ENCODE data around the gene RPS25. TPM values are rescaled to one million over a fixed set of nuclear protein-coding genes. Genes with fewer than 3 reads are reported as not detected.
"Not testable (repeated sequence)": the region's sequence is repeated elsewhere in the genome, so short reads cannot be mapped to it uniquely, and the experiment has no call there.

RPS25 gene
- total RNA-seq, 1 experiment from 2014 or later: 901 TPM

- Histone ChIP-seq H3K9me3 (replicated peaks) (no peaks in the 10 kb centered on the region), H3K27me3 (no peaks in the 10 kb centered on the region), H3K36me3 (peaks cover 41% of the 10 kb centered on the region), H3K4me3 (no peak overlapping the region), H3K27ac (no peak overlapping the region), H3K4me1 (no peaks in the 10 kb centered on the region; the same call in 1 of the 2 replicates)
- DNase-seq: no peak
These were observed 3.0 kb downstream of the RPS25 start for GRCh38 chr11:119015054-119015611.

DNA sequence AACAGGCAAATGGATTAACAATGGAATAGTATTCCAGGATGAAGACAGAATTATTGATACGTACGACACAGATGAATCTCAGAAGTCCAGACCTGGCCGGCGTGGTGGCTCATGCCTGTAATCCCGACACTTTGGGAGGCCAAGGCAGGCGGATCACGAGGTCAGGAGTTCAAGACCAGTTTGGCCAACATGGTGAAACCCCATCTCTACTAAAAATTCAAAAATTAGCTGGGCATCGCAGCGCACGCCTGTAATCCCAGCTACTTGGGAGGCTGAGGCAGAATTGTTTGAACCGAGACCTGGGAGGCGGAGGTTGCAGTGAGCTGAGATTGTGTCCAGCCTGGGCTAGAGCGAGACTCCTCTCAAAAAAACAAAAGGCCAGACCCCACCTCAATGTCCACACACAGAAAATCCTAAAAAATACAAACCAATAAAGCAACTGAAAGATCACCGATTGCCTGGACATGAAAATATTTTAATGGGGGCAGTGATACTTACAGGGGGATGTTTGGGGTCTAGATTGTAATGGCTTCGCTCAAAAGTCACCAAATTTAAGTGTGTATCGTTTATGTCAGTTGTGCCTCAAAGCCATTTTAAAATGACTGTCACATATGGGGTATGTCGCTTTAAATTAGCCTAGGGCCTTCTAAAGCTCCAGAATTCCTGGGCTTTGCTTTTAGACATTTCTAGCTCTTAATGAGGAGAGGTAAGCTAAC is 3.8 kb downstream of the RPS25 start:
- no peaks in the 10 kb centered on the region for H3K27me3 ChIP-seq
- H3K4me1 ChIP-seq: no peaks in the 10 kb centered on the region
- no peak for DNase-seq
- H3K9me3 ChIP-seq (replicated peaks): no peaks in the 10 kb centered on the region
- peaks cover 41% of the 10 kb centered on the region for H3K36me3 ChIP-seq
- H3K27ac ChIP-seq: no peak overlapping the region
- H3K4me3 ChIP-seq: no peak overlapping the region

DNA sequence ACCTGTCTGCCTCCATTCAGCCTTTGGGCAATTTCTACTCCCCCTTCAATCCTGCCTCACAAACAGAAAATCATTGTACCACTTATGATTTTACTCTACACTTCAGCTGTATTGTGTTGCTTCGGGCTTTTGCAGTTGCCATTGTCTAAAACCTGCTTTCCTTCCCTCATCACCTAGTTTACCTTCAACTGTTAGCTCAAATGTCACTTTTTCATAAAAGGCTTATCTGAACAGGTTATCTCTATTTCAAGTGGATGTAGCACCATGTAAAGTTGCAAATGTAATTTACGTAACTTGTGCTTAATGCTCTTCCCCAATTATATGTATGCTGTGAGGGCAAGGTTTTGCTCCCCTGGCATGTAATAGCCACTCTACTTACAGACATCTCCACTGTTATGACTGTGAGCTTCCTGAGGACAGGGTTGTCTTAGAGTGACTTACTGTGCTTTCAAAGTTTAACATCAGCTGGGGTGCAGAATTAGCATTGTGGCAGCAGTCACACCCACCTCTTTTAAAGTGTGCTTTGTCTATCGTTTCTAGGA is 5.4 kb downstream of the RPS25 start:
- H3K27ac ChIP-seq: no peak overlapping the region
- no peaks in the 10 kb centered on the region for H3K9me3 ChIP-seq (replicated peaks)
- no peaks in the 10 kb centered on the region for H3K4me1 ChIP-seq
- H3K27me3 ChIP-seq: no peaks in the 10 kb centered on the region
- DNase-seq: no peak
- H3K4me3 ChIP-seq: no peak overlapping the region
- peaks cover 41% of the 10 kb centered on the region for H3K36me3 ChIP-seq

- DNase-seq: no peak
- Histone ChIP-seq H3K36me3 (peaks cover 32% of the 10 kb centered on the region), H3K4me3 (no peak overlapping the region), H3K27ac (no peak overlapping the region), H3K4me1 (no peaks in the 10 kb centered on the region), H3K9me3 (replicated peaks) (no peaks in the 10 kb centered on the region), H3K27me3 (no peaks in the 10 kb centered on the region)
These were observed 6.6 kb downstream of the RPS25 start for GRCh38 chr11:119011476-119012053.

DNA sequence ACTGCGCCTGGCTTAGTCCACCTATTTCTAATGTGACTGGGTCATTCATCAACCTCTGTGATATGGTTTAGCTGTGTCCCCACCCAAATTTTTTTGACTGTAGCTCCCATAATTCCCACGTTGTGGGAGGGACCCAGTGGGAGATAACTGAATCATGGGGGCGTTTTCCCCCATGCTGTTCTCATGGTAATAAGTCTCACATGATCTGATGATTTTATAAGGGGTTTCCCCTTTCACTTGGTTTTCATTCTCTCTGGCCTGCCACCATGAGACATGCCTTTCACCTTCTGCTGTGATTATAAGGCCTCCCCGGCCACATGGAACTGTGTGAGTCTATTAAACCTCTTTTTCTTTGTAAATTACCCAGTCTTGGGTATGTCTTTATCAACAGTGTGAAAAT is 11.5 kb downstream of the RPS25 start:
- no peak overlapping the region for H3K27ac ChIP-seq
- H3K27me3 ChIP-seq: no peaks in the 10 kb centered on the region
- no peaks in the 10 kb centered on the region for H3K9me3 ChIP-seq (replicated peaks)
- H3K4me3 ChIP-seq: no peak overlapping the region
- H3K4me1 ChIP-seq: no peaks in the 10 kb centered on the region
- H3K36me3 ChIP-seq: no peaks in the 10 kb centered on the region
- no peak for DNase-seq

GRCh38 chr11:119000906-119001305 is 17.2 kb downstream of the RPS25 start:
- Histone ChIP-seq H3K27ac (no peak overlapping the region), H3K36me3 (peaks cover 5% of the 10 kb centered on the region; the same call in 1 of the 2 replicates), H3K4me3 (no peak overlapping the region), H3K9me3 (replicated peaks) (no peaks in the 10 kb centered on the region), H3K4me1 (no peaks in the 10 kb centered on the region), H3K27me3 (no peaks in the 10 kb centered on the region)
- no peak for DNase-seq

- Histone ChIP-seq H3K27ac (no peak overlapping the region; the same call in 1 of the 2 replicates), H3K27me3 (no peaks in the 10 kb centered on the region), H3K4me3 (peak overlapping the region; percentile 89), H3K9me3 (replicated peaks) (no peaks in the 10 kb centered on the region), H3K4me1 (no peaks in the 10 kb centered on the region), H3K36me3 (peaks cover 5% of the 10 kb centered on the region; the same call in 1 of the 2 replicates)
- DNase-seq: no peak
These were observed 19.3 kb downstream of the RPS25 start for GRCh38 chr11:118998822-118999221.

GRCh38 chr11:118998388-118998717 is 19.8 kb downstream of the RPS25 start:
- H3K36me3 ChIP-seq: peaks cover 5% of the 10 kb centered on the region; the same call in 1 of the 2 replicates
- peak overlapping the region; percentile 69; the same call in 1 of the 2 replicates for H3K27ac ChIP-seq
- no peak for DNase-seq
- no peaks in the 10 kb centered on the region for H3K4me1 ChIP-seq
- H3K4me3 ChIP-seq: peak overlapping the region; percentile 89
- H3K27me3 ChIP-seq: no peaks in the 10 kb centered on the region
- H3K9me3 ChIP-seq (replicated peaks): no peaks in the 10 kb centered on the region

GRCh38 chr11:118997627-118998387 is 20.3 kb downstream of the RPS25 start, which contains the start of gene CENATAC:
Gene CENATAC (plus strand): TSS chr11:118998138. CDS start chr11:118998198, 60 bp downstream.
- Histone ChIP-seq H3K4me1 (no peaks in the 10 kb centered on the region), H3K27ac (peak within 1 kb of the TSS; percentile 69), H3K36me3 (peaks cover 5% of the 10 kb centered on the region; the same call in 1 of the 2 replicates), H3K27me3 (no peaks in the 10 kb centered on the region), H3K9me3 (replicated peaks) (no peaks in the 10 kb centered on the region), H3K4me3 (peak within 1 kb of the TSS; percentile 89)
- DNase-seq: peak; percentile 85 to 87

DNA sequence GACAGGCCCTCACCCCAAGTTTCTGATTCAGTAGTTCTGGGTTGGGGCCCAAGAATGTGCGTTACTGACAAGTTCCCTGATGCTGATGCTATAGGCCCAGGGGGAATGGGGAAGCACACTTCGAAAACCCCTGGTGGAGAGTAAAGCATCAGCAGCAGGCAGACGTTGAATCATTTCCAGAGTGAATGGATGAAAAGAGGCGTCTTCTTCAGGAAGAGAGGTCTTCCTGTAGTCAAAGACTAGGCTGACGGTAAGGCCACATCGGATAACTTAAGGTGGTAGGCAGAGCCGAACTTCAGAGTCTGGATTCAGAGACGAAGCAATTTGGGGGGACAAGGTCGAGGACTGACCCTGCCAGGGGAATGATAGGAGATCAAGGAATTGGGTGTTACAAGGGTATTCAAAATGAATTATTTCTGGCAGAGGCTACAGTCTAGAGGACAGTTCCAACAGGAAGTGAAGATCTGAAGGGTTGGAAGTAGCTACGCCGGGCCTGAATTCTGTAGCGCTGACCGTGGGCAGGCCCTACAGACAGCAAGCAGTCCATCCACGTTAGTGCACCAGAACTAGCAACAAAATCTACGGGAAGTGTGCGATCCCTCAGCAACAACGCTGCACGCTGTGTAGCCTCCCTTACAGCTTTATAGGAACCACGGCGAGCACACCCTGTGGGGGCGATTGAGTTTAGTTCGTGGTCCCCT is 21.1 kb downstream of the RPS25 start:
- peaks cover 5% of the 10 kb centered on the region; the same call in 1 of the 2 replicates for H3K36me3 ChIP-seq
- H3K9me3 ChIP-seq (replicated peaks): no peaks in the 10 kb centered on the region
- DNase-seq: peak in 1 of 2 experiments; percentile 21
- no peaks in the 10 kb centered on the region for H3K27me3 ChIP-seq
- H3K4me3 ChIP-seq: peak overlapping the region; percentile 89
- peak overlapping the region; percentile 69 for H3K27ac ChIP-seq
- H3K4me1 ChIP-seq: no peaks in the 10 kb centered on the region

DNA sequence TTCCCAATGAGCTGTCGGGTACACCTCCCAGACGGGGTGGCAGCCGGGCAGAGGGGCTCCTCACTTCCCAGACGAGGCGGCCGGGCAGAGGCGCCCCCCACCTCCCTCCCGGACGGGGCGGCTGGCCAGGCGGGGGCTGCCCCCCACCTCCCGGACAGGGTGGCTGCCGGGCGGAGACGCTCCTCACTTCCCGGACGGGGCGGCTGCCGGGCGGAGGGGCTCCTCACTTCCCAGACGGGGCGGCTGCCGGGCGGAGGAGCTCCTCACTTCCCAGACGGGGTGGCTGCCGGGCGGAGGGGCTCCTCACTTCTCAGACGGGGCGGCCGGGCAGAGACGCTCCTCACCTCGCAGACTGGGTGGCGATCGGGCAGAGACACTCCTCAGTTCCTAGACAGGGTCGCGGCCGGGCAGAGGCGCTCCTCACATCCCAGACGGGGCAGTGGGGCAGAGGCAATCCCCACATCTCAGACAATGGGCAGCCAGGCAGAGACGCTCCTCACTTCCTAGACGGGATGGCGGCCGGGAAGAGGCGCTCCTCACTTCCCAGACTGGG is 26.6 kb downstream of the RPS25 start:
- H3K4me3 ChIP-seq; H3K36me3 ChIP-seq; H3K9me3 ChIP-seq (replicated peaks); H3K27me3 ChIP-seq; H3K4me1 ChIP-seq; H3K27ac ChIP-seq; DNase-seq: not testable (repeated sequence)

DNA sequence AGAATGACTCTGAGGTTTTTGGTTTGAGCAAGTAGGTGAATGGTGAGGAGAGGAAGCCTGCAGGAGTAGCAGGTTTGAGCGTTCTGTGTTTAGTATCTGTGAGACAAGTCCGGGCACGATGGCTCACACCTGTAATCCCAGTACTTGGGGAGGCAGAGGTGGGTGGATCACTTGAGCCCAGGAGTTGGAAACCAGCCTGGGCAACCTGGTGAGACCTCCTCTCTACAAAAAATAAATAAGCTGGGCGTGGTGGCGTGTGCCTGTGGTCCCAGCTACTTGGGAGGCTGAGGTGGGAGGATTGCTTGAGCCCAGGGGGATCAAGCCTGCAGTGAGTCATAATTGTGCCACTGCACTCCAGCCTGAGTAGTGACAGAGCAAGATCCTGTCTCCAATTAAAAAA is 29.9 kb downstream of the RPS25 start:
- no peaks in the 10 kb centered on the region for H3K36me3 ChIP-seq
- no peak overlapping the region for H3K4me3 ChIP-seq
- no peaks in the 10 kb centered on the region for H3K27me3 ChIP-seq
- DNase-seq: no peak
- H3K9me3 ChIP-seq (replicated peaks): no peaks in the 10 kb centered on the region
- H3K4me1 ChIP-seq: no peaks in the 10 kb centered on the region
- no peak overlapping the region for H3K27ac ChIP-seq

GRCh38 chr11:118984825-118985224 is 33.3 kb downstream of the RPS25 start:
- no peaks in the 10 kb centered on the region for H3K36me3 ChIP-seq
- H3K27ac ChIP-seq: no peak overlapping the region
- DNase-seq: peak in 1 of 2 experiments; percentile 36
- no peaks in the 10 kb centered on the region for H3K9me3 ChIP-seq (replicated peaks)
- no peak overlapping the region for H3K4me3 ChIP-seq
- no peaks in the 10 kb centered on the region for H3K4me1 ChIP-seq
- H3K27me3 ChIP-seq: no peaks in the 10 kb centered on the region; the same call in 1 of the 2 replicates

GRCh38 chr11:118984337-118984736 is 33.8 kb downstream of the RPS25 start:
- not testable (repeated sequence) for H3K27ac ChIP-seq; H3K36me3 ChIP-seq; H3K4me3 ChIP-seq; H3K9me3 ChIP-seq (replicated peaks); H3K4me1 ChIP-seq; DNase-seq; H3K27me3 ChIP-seq
